Gastroesophageal sphincter (tissue), 4 donors: ENCODE results near the gene PAEP. TPM values are rescaled to one million over a fixed set of nuclear protein-coding genes. Genes with fewer than 3 reads are reported as not detected.
A peak's percentile ranks its signal among the peaks of the same experiment; 100 is the strongest.

Experiments
- ATAC-seq: fragments of 150-250 bp; one replicate; pipeline ENCODE4 v1.9.1; 2016; ENCODE audit warnings: mild to moderate bottlenecking, moderate library complexity
- H3K27ac ChIP-seq, 4 donors: fragments of 200-600 bp; sonication (generic) in 3 of 4; 1 replicate in 3 of 4; 2 replicates in 1 of 4; pipeline ENCODE4 v1.5.1; 2016 to 2019
- H3K27me3 ChIP-seq: fragments of 200-600 bp; sonication (generic); one replicate; pipeline ENCODE4 v1.5.1; 2019
- H3K36me3 ChIP-seq, 2 donors: fragments of 200-600 bp; sonication (generic); one replicate each; pipeline ENCODE4 v1.5.1; 2019; ENCODE audit warnings: control low read depth in 1 of 2
- H3K4me1 ChIP-seq, 3 donors: fragments of 200-600 bp; sonication (generic); 1 replicate in 2 of 3; 2 replicates in 1 of 3; pipeline ENCODE4 v1.5.1; 2016 to 2019; ENCODE audit warnings: control low read depth in 2 of 3
- H3K4me3 ChIP-seq, 2 donors: fragments of 200-600 bp; sonication (generic); one replicate each; pipeline ENCODE4 v1.5.1; 2019; ENCODE audit warnings: mild to moderate bottlenecking in 1 of 2, moderate library complexity in 1 of 2
- H3K9me3 ChIP-seq, 3 donors: fragments of 200-600 bp; sonication (generic); one replicate each; pipeline ENCODE4 v1.5.1; 2017 to 2019; ENCODE audit warnings: control low read depth in 2 of 3
- EP300 ChIP-seq: sonication (generic); formaldehyde crosslinking; IDR thresholded peaks from one replicate; pipeline ENCODE4 v1.6.1; 2017; ENCODE audit warnings: antibody characterized with exemption, mild to moderate bottlenecking
- POLR2A ChIP-seq, 2 donors: fragments of 450-650 bp; IDR thresholded peaks; one replicate each; pipeline ENCODE4 v1.6.1; 2017; ENCODE audit warnings: antibody characterized with exemption in 2 of 2, mild to moderate bottlenecking in 2 of 2, moderate library complexity in 1 of 2
- POLR2AphosphoS5 ChIP-seq: sonication (generic); formaldehyde crosslinking; IDR thresholded peaks from one replicate; pipeline ENCODE4 v1.6.1; 2017; ENCODE audit warnings: antibody characterized with exemption
- WGBS, 2 donors: methylation state at CpG; one replicate each; pipeline ENCODE4 v1.1.5; 2018; ENCODE audit warnings: low coverage in 1 of 2; 5-methylcytosine and 5-hydroxymethylcytosine counted together
- total RNA-seq, 4 donors: library from RNA; depleted of rRNA; stranded (reverse); fragments of >200 nt; gene quantifications; one replicate each; pipeline ENCODE4 v1.1.0, GENCODE V29; 2016
- TF ChIP-seq, protein P1 (sequence below), 4 experiments: fragments of 200-600 bp in 2 of 4; fragments of 450-650 bp in 2 of 4; sonication (generic) in 1 of 4; IDR thresholded peaks; one replicate each; pipeline ENCODE4 v1.5.1; 2017 to 2019; ENCODE audit warnings: antibody characterized with exemption in 4 of 4, mild to moderate bottlenecking in 2 of 4, moderate library complexity in 2 of 4

PAEP gene
- total RNA-seq, 4 donors from 2014 or later: not detected

DNA sequence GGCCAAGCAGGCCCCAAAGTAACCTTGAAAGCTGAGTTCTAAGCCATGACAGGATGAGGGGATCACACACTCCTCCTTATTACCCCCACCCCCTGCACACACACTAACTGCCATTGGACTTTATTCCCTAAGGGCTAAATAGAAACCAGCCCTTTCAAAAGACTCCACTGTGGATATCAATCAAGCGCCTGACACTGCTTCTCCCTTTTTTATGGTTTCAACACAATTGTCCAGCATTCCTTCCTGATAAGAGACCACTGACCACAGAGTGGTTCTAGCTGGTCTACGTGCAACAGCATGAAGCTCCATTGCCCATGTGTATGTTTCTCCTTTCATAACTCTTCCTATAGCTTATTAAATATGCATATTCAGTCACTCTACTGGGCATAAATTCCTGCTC, 34.7 kb downstream of the PAEP start:
- 65 to 77% methylated on average over 2 of the region's 2 CpGs for WGBS, 2 donors
- no peak overlapping the region for H3K27ac ChIP-seq
- H3K27me3 ChIP-seq: peaks cover 67% of the 10 kb centered on the region

DNA sequence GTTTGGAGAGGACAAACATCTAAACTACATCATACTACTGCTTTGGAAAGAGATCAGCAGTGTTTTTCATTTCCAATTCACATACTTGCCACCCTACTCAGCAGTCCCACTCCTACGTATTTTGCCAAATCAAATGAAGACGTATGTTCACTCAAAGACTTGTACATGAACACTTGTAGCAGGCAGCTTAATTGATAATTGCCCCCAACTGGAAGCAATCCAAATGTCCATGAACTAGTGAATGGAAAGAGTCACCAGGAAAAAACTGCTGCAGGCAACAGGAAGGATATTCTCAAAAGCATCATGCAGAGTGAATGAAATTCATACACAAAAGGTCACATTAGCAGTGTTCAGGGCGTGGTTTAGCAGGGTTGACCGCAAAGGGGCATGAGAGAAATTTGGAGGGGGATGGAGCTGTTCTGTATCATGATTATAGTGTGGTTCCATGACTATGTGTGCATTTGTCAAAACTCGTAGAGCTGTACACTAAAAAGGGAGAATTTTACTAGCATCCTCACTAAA, 38.8 kb downstream of the PAEP start:
- TF ChIP-seq POLR2A (IDR thresholded peaks at IDR 0.05) (no peak), POLR2AphosphoS5 (no peak), EP300 (no peak)
- TF ChIP-seq, protein P1, sequence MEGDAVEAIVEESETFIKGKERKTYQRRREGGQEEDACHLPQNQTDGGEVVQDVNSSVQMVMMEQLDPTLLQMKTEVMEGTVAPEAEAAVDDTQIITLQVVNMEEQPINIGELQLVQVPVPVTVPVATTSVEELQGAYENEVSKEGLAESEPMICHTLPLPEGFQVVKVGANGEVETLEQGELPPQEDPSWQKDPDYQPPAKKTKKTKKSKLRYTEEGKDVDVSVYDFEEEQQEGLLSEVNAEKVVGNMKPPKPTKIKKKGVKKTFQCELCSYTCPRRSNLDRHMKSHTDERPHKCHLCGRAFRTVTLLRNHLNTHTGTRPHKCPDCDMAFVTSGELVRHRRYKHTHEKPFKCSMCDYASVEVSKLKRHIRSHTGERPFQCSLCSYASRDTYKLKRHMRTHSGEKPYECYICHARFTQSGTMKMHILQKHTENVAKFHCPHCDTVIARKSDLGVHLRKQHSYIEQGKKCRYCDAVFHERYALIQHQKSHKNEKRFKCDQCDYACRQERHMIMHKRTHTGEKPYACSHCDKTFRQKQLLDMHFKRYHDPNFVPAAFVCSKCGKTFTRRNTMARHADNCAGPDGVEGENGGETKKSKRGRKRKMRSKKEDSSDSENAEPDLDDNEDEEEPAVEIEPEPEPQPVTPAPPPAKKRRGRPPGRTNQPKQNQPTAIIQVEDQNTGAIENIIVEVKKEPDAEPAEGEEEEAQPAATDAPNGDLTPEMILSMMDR (IDR thresholded peaks at IDR 0.05): no peak
- Histone ChIP-seq H3K4me3 (no peak overlapping the region), H3K36me3 (no peaks in the 10 kb centered on the region), H3K9me3 (peaks cover 0 to under 1% (median 0%) of the 10 kb centered on the region in 3 donors), H3K27ac (no peak overlapping the region), H3K27me3 (peaks cover 84% of the 10 kb centered on the region), H3K4me1 (peaks cover 0 to 6% (median 0%) of the 10 kb centered on the region in 3 donors)
- whole genome bisulfite sequencing, 2 donors: 45 to 49% methylated on average over 5 of the region's 5 CpGs
- no peak for ATAC-seq

More for the DNA sequence above, 34.7 kb downstream of the PAEP start:
- H3K9me3 ChIP-seq: peaks cover 0 to 16% (median 0%) of the 10 kb centered on the region in 3 donors
- TF ChIP-seq, protein P1 (IDR thresholded peaks at IDR 0.05): no peak
- TF ChIP-seq EP300: no peak
- no peak for TF ChIP-seq POLR2AphosphoS5
- no peak for TF ChIP-seq POLR2A (IDR thresholded peaks at IDR 0.05)
- H3K4me3 ChIP-seq: no peak overlapping the region
- H3K36me3 ChIP-seq: no peaks in the 10 kb centered on the region
- no peaks in the 10 kb centered on the region for H3K4me1 ChIP-seq
- no peak for ATAC-seq

- 80 to 92% methylated on average over 7 of the region's 8 CpGs for WGBS, 2 donors
- Histone ChIP-seq H3K36me3 (no peaks in the 10 kb centered on the region), H3K27ac (no peak overlapping the region), H3K4me1 (peaks cover 0 to 6% (median 0%) of the 10 kb centered on the region in 3 donors), H3K4me3 (no peak overlapping the region), H3K9me3 (no peaks in the 10 kb centered on the region), H3K27me3 (peaks cover 78% of the 10 kb centered on the region)
- TF ChIP-seq POLR2A (IDR thresholded peaks at IDR 0.05) (no peak), POLR2AphosphoS5 (no peak), EP300 (no peak)
- TF ChIP-seq, protein P1 (IDR thresholded peaks at IDR 0.05): no peak
- no peak for ATAC-seq
These were observed 40.4 kb downstream of the PAEP start for GRCh38 chr9:135601988-135602387.

GRCh38 chr9:135602789-135603481, 41.4 kb downstream of the PAEP start:
- Histone ChIP-seq H3K4me3 (no peak overlapping the region), H3K27ac (no peak overlapping the region), H3K4me1 (peaks cover 0 to 6% (median 0%) of the 10 kb centered on the region in 3 donors), H3K9me3 (no peaks in the 10 kb centered on the region), H3K36me3 (no peaks in the 10 kb centered on the region), H3K27me3 (peaks cover 69% of the 10 kb centered on the region)
- TF ChIP-seq EP300: no peak
- TF ChIP-seq POLR2A (IDR thresholded peaks at IDR 0.05): no peak
- TF ChIP-seq, protein P1 (IDR thresholded peaks at IDR 0.05): peak in 3 of 4 experiments; percentile 31 to 70 (median 51)
- WGBS, 2 donors: 36 to 50% methylated on average over 10 to 21 of the region's 24 CpGs
- no peak for ATAC-seq
